PC-9 (cell line): ENCODE data around the gene ZFAND3. TPM values are rescaled to one million over a fixed set of nuclear protein-coding genes. Genes with fewer than 3 reads are reported as not detected.

Experiments used
- BruUV-seq: library from RNA; stranded (reverse); fragments of 400-500 nt; replicated peaks from 2 replicates; lab custom pipeline; 2021; lab: Mats Ljungman, UMichigan
- CTCF ChIA-PET: fragments of 300-600 bp; sonication (Branson Sonifier 250); formaldehyde crosslinking; loops from one replicate; lab custom pipeline; 2022; ENCODE audit warnings: antibody characterized with exemption; lab: Charles Lee
- POLR2A ChIA-PET: fragments of 300-600 bp; sonication (Branson Sonifier 250); formaldehyde crosslinking; loops from one replicate; lab custom pipeline; 2022; ENCODE audit warnings: antibody characterized with exemption; ENCODE audit not compliant: unreplicated experiment; lab: Charles Lee
- DNase-seq, 2 experiments: peaks; one replicate each; pipeline versions ENCODE4 v3.0.0 to v3.0.0-alpha.2; 2015 to 2022; ENCODE audit warnings: mixed read lengths in 1 of 2
- H2AFZ ChIP-seq: fragments of 200-600 bp; sonication (generic); 2 replicates; pipeline ENCODE4 v1.8.1; 2017; ENCODE audit warnings: antibody characterized with exemption
- H3F3A ChIP-seq: fragments of 200-600 bp; sonication (generic); 2 replicates; pipeline ENCODE4 v1.8.1; 2017; ENCODE audit warnings: antibody characterized with exemption, mild to moderate bottlenecking, low read depth; ENCODE audit not compliant: insufficient read depth
- H3K27ac ChIP-seq: fragments of 200-600 bp; sonication (generic); 2 replicates; pipeline ENCODE4 v1.6.1; 2016; ENCODE audit warnings: mixed run types
- H3K27me3 ChIP-seq: fragments of 200-600 bp; sonication (generic); 2 replicates; pipeline ENCODE4 v1.6.1; 2016; ENCODE audit warnings: low read depth, mixed run types; ENCODE audit not compliant: insufficient read depth
- H3K36me3 ChIP-seq: fragments of 200-600 bp; sonication (generic); 2 replicates; pipeline ENCODE4 v1.6.1; 2016; ENCODE audit warnings: low read depth, mixed run types
- H3K4me1 ChIP-seq: fragments of 200-600 bp; sonication (generic); replicated peaks from 2 replicates; pipeline ENCODE4 v1.6.1; 2016; ENCODE audit warnings: mixed run types; ENCODE audit not compliant: insufficient read depth
- H3K4me2 ChIP-seq: fragments of 200-600 bp; sonication (generic); 2 replicates; pipeline ENCODE4 v1.6.1; 2017; ENCODE audit warnings: mixed run types
- H3K4me3 ChIP-seq: fragments of 200-600 bp; sonication (generic); 2 replicates; pipeline ENCODE4 v1.6.1; 2016; ENCODE audit warnings: mixed run types
- H3K79me2 ChIP-seq: fragments of 200-600 bp; sonication (generic); 2 replicates; pipeline ENCODE4 v1.6.1; 2017; ENCODE audit warnings: low read depth, mixed run types
- H3K9me2 ChIP-seq: fragments of 200-600 bp; sonication (generic); 2 replicates; pipeline ENCODE4 v1.8.1; 2017; ENCODE audit warnings: mild to moderate bottlenecking; ENCODE audit not compliant: insufficient read depth
- H3K9me3 ChIP-seq: fragments of 200-600 bp; sonication (generic); 2 replicates; pipeline ENCODE4 v1.8.1; 2016; ENCODE audit warnings: low read depth; ENCODE audit not compliant: insufficient read depth
- H4K20me1 ChIP-seq: fragments of 200-600 bp; sonication (generic); 2 replicates; pipeline ENCODE4 v1.8.1; 2017; ENCODE audit not compliant: insufficient read depth
- EZH2 ChIP-seq: fragments of 200-600 bp; sonication (generic); IDR thresholded peaks from 2 replicates; pipeline ENCODE4 v1.8.0; 2017; ENCODE audit warnings: antibody characterized with exemption, low read depth
- intact Hi-C: fragments of 100-400 bp; cut with micrococcal nuclease; formaldehyde crosslinking; loops from one replicate; pipeline ENCODE4 v1.10.0; 2022; ENCODE audit not compliant: unreplicated experiment
- total RNA-seq: library from RNA; stranded (reverse); gene quantifications from 2 replicates; pipeline ENCODE4 v1.2.3, GENCODE V29; 2021
- TF ChIP-seq, protein P1 (sequence below): fragments of 200-600 bp; sonication (generic); conservative IDR thresholded peaks from 2 replicates; pipeline ENCODE4 v1.6.1; 2017; ENCODE audit warnings: mixed run types, antibody characterized with exemption, mild to moderate bottlenecking, moderate library complexity

Gene ZFAND3
- total RNA-seq, 1 experiment from 2014 or later, result 46.8 TPM

DNA sequence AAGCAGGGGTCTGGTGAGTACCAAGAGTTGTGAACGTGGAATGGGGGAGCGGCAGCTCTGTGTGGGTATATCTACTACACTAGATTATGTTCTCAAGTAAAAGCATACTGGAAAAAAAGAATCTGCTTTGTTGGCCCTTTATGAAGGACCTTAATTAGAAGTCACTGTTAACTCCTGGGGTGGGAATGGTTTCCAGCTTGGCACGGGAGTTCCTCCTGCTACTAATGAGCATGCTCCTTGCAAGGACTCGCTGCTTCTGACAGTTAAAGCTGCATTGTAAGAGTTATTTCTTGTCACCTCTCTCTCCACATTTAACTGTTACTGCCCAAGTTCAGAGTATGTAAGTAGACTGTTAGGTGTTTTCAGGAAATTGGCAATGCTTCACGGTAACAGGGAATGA, 292.7 kb downstream of the ZFAND3 start:
- ChIA-PET CTCF (no interaction called here), POLR2A (no interaction called here)
- no peak for DNase-seq
- H3K4me1 ChIP-seq, result no peaks in the 10 kb centered on the region
- intact Hi-C loops, result no loop called here
- H3K9me2 ChIP-seq, result no peaks in the 10 kb centered on the region
- 0 out of 2 replicates have a peak, but pooled peaks cover 7% of the 10 kb centered on the region for H3F3A ChIP-seq
- H2AFZ ChIP-seq, result no peak overlapping the region
- H3K4me3 ChIP-seq, result no peak overlapping the region
- no peak for TF ChIP-seq EZH2
- TF ChIP-seq, protein P1, sequence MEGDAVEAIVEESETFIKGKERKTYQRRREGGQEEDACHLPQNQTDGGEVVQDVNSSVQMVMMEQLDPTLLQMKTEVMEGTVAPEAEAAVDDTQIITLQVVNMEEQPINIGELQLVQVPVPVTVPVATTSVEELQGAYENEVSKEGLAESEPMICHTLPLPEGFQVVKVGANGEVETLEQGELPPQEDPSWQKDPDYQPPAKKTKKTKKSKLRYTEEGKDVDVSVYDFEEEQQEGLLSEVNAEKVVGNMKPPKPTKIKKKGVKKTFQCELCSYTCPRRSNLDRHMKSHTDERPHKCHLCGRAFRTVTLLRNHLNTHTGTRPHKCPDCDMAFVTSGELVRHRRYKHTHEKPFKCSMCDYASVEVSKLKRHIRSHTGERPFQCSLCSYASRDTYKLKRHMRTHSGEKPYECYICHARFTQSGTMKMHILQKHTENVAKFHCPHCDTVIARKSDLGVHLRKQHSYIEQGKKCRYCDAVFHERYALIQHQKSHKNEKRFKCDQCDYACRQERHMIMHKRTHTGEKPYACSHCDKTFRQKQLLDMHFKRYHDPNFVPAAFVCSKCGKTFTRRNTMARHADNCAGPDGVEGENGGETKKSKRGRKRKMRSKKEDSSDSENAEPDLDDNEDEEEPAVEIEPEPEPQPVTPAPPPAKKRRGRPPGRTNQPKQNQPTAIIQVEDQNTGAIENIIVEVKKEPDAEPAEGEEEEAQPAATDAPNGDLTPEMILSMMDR, result no peak
- H3K79me2 ChIP-seq, result no peaks in the 10 kb centered on the region
- no peak overlapping the region for H3K27ac ChIP-seq
- H3K36me3 ChIP-seq, result 0 out of 2 replicates have a peak, but pooled peaks cover 7% of the 10 kb centered on the region
- H3K9me3 ChIP-seq, result no peaks in the 10 kb centered on the region
- no peak overlapping the region for H3K4me2 ChIP-seq
- H4K20me1 ChIP-seq, result peaks cover 30% of the 10 kb centered on the region
- BruUV-seq, result no TSS peak
- H3K27me3 ChIP-seq, result no peaks in the 10 kb centered on the region

DNA sequence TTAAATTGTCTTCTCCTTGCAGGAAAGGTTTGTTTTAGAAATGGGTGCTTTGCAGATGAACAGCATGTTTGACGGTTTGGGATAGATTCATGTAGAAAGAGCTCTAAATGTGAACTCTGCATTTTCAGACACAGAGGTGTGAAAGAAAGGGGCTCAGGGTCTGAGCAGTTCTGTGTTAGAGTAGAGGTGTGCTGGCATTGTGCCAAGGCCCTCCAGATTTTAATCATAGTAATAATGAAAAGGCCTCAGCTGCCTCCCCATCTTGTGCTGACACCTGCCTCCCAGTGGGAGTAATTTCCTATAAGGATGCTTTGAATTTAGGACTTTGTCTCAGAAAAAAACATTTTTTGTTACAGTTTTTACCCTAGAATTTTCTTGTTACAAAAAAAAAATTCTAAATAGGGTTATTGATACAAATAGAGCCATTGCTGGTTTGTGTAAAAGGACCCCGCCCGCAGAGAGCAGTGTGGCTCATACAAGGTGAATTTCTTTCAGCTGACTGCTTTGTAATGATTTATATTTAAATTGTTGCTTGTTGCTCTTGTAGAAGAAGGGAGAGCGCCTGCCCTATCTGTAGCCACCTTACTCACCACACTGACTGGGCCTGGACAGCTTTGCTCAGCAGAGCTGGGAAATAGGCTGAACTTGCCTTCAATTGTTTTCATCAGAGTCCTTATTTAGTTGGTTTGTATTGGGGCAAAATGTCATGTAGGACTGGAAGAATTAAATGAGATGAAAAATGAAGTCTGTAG, 294.5 kb downstream of the ZFAND3 start:
- Histone ChIP-seq H3K4me2 (no peak overlapping the region), H4K20me1 (peaks cover 30% of the 10 kb centered on the region), H3K36me3 (no peaks in the 10 kb centered on the region), H3K9me2 (no peaks in the 10 kb centered on the region), H3K27ac (no peak overlapping the region), H3K4me3 (no peak overlapping the region), H3K79me2 (no peaks in the 10 kb centered on the region), H3K27me3 (no peaks in the 10 kb centered on the region), H3F3A (0 out of 2 replicates have a peak, but pooled peaks cover 7% of the 10 kb centered on the region), H3K4me1 (no peaks in the 10 kb centered on the region), H2AFZ (no peak overlapping the region), H3K9me3 (no peaks in the 10 kb centered on the region)
- intact Hi-C loops, result no loop called here
- TF ChIP-seq, protein P1, result no peak
- TF ChIP-seq EZH2, result no peak
- no TSS peak for BruUV-seq
- ChIA-PET POLR2A (interaction anchor here (0.7 kb wide), 1 partner anchor 85 kb away, joined by 5 read pairs; no protein-coding TSS in a partner anchor), CTCF (no interaction called here)
- no peak for DNase-seq

DNA sequence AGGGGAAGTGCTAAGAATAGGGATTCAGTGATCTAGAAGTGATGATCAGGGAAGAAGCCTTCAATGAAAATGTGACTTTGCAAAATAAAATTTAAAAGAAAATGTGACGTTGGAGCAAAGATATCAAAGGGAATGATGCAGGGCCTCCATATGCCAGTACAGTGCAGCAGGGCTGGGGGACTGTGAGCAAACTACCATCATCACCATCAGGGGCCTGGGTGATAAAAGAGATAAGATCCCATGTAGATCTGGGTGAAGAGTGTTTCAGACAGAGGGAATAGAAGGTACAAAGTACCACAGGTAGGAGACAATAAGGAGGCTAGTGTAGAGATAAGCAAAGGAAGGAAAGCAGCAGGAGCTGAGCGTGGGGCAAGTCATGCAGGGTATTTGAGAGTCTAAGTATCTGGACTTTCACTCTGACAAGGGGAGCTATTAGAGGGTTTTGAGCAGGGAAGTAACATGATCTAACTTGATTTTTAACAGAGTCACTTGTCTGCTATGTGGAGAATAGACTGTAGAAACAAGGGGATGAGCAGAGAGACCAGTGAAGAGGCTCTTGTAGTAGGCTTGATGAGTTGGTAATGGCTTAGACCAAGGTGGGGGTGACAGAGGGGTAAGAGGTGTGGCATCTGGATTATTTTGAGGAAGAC, 295.6 kb downstream of the ZFAND3 start:
- H3K4me3 ChIP-seq, result no peak overlapping the region
- BruUV-seq, result no TSS peak
- no peaks in the 10 kb centered on the region for H3K27me3 ChIP-seq
- no peak for DNase-seq
- TF ChIP-seq, protein P1, result no peak
- no peak for TF ChIP-seq EZH2
- no peak overlapping the region for H2AFZ ChIP-seq
- H3K9me3 ChIP-seq, result no peaks in the 10 kb centered on the region
- H3K9me2 ChIP-seq, result no peaks in the 10 kb centered on the region
- H3K4me1 ChIP-seq, result no peaks in the 10 kb centered on the region
- ChIA-PET POLR2A (interaction anchor here (0.6 kb wide), 1 partner anchor 469 kb away, joined by 4 read pairs; no protein-coding TSS in a partner anchor), CTCF (no interaction called here)
- H3K4me2 ChIP-seq, result no peak overlapping the region
- 0 out of 2 replicates have a peak, but pooled peaks cover 7% of the 10 kb centered on the region for H3F3A ChIP-seq
- H3K27ac ChIP-seq, result no peak overlapping the region
- no peaks in the 10 kb centered on the region for H3K79me2 ChIP-seq
- H3K36me3 ChIP-seq, result no peaks in the 10 kb centered on the region
- intact Hi-C loops, result no loop called here
- peaks cover 30% of the 10 kb centered on the region for H4K20me1 ChIP-seq
